GM19463 (cell line): ENCODE results near the gene ADCY7.

ENCODE experiments used
- ATAC-seq: cut with Tn5 transposase; IDR thresholded peaks from one replicate; pipeline ENCODE4 v1.9.1; 2021; ENCODE audit warnings: mild to moderate bottlenecking, moderate library complexity; ENCODE audit not compliant: unreplicated experiment

The ADCY7 gene

DNA sequence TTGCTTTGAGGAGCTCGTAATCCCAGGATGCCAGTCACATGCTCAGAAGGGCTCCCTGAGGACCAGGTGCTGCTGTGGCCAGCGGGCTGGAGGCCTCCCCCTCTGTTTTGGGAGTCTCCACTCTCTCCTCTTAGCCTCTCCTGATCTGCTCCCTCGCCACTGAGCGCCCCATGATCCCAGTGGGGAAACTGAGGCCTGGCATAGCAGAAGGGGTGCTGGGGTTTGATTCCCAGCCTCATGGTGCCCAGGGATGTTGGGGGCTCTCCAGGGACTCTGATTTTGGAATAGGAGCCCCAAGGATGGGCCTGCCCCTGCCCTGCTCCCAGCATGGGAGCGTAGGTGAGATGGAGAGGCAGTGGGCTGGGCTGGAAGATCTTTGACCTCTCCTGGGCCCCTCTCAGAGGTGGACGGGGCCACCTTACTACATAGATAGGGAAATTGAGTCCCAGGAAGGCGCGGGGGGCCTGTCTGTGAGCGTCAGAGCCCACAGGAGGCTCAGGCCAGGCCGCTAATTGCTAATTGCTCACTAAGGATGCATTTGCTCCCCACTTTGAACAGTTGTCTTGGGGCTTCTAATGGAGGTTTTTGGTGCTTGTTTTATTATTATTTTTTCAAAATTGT lies 525 bp upstream of the ADCY7 start:
- no peak for ATAC-seq

DNA sequence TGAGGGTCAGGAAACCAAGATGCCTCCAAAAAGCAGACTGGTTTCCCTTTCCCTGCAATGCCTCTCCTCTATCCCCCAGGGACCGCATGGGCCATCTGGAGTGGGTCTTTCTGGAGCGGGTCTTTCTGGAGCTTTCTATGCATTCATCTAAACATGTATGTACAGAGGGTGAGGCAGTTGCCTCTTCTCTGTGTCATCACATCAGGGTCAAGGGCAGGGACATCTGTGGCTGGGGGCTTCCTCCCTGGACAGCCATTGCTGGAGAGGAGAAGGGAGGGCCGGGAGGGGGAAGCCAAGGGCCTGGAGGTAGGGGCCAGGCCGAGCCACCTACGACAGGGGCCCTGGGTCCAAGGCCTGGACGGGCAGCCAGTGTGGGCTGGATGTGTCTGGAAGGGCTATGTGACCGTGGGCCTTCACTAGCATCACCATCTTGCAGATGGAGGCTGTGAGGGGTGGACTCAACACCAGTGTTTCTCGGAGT lies 840 bp downstream of the ADCY7 start:
- no peak for ATAC-seq

DNA sequence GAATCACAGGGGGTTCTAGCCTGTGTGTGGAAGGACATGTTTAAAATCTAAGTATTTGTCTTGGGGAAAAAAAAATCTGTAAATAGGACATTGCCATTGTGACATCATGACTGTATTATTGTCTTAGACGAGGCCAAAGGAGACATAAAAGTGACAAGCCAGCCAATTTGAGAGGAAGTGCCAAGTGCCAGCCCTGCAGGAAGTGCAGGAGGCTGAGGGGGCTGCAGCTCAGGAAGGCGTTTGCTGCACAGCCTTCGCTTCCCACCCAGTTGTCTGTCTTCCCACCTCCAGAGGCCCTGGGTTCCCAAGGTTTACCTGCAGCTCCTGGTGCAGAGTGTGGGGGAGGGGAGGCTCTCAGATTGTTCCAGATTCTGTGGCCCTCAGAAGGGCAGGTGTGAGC lies 1.3 kb downstream of the ADCY7 start:
- ATAC-seq: no peak

GRCh38 chr16:50268352-50268751 lies 2.0 kb downstream of the ADCY7 start:
- ATAC-seq: no peak

DNA sequence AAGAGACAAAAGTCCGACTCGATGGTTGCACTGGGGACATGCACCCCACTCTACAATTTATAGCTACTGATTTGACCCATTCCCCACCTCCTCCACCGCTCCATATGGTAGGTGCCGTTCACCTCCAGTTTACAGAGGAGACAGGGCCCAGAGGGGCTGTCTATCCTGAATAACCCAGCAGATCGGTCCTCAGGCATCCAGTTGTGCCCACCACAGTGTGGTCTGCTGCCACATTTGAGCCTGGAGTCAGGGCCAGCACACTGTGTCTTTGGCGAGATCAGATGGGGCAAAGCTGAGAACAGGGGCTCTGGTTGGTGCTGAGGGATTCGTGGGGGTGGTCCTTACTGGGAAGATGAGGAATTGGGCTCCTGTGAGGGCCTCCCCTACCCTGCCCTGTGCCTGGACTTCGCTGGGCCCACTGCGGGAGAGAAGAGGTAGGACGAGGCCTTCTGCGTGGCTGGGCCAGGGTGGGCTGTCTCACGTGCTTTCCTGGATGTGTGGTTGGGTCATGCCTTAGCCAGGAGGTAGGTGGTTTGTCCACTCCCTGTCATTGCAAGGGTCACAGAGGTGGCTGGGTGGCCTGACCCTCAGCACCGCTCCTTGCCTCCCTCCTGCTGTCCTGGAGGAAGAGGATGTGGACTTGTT lies 2.8 kb downstream of the ADCY7 start:
- no peak for ATAC-seq

DNA sequence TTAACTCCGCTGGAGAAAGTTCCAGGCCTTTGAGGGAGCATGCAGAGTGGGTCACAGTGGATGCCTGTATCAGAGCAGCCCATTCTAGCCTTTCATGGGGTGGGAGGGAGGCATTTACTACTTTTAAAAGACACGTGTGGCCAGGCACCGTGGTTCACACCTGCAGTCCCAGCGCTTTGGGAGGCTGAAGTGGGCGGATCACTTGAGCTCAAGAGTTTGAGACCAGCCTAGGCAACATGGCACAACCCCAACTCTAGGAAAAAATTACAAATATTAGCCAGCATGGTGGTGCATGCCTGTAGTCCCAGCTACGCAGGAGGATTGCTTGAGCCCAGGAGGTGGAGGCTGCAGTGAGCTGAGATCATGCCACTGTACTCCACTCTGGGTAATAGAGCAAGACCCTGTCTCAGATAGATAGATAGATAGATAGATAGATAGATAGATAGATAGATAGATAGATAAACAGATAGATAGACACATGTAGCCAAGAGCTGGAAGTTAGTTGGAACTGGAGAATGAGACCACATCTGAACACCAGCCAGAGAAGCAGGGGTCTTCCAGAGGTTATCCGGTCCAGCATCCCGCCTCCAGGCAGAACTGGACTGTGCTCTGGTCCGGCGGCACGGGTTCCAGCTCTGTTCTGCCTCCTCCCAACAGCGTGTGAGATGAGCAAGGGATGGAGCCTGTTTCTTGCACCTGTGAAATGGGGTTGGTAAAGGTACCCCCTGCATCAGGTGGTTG lies 3.6 kb downstream of the ADCY7 start:
- no peak for ATAC-seq

DNA sequence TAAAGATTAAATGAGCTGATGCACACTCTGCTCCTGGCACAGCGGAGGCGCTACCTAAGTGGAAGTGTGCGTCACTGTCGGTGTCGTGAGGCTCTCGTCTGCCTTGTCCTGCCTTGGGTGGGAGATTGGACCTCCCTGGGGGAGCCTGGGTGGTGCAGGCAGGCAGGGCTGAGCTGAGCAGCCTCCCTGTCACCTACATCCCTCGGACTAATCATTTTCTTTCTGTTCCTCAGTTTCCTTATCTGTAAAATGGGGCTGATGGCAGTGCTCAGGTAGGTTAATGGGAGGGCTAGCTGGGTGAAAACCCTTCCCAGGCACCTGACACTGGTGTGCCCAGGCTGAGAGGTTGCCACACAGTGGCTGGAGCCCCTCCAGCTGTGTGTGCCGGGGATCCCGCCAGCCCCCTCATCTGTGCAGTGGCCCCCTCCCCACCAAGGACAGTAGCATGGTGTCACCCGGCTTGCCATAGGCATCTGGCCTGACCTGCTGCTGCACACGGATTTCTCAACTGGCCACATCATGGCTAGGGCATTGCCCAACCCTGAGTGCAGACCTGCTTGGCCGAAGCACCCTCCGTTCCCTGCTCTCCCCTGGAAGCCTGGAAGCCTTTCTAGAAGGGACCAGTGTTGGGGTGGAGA lies 4.3 kb downstream of the ADCY7 start:
- no peak for ATAC-seq

- no peak for ATAC-seq
These were observed 5.0 kb downstream of the ADCY7 start for GRCh38 chr16:50271148-50272041.

DNA sequence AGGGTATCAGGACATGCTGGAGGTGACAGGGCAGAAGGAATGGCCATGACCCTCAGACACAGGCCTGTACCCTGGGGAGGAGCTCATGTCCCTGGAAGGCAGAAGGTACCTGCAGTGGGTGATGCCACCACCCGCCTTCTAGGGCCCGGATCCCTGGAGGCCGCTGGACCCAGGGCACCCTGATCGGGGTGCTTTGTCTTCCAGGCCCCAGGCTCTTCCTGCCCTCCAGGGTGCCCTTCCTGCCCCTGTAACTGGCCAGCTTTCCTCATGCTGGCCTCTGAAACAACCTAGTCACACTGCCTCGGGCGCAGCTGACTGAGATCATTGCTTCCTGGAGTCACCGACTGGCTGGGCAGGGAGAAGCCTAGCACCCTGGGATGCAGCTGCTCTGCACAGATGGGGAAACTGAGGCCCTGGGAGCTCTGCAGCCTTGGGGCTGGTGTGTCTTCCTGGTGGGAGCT lies 5.8 kb downstream of the ADCY7 start:
- no peak for ATAC-seq

DNA sequence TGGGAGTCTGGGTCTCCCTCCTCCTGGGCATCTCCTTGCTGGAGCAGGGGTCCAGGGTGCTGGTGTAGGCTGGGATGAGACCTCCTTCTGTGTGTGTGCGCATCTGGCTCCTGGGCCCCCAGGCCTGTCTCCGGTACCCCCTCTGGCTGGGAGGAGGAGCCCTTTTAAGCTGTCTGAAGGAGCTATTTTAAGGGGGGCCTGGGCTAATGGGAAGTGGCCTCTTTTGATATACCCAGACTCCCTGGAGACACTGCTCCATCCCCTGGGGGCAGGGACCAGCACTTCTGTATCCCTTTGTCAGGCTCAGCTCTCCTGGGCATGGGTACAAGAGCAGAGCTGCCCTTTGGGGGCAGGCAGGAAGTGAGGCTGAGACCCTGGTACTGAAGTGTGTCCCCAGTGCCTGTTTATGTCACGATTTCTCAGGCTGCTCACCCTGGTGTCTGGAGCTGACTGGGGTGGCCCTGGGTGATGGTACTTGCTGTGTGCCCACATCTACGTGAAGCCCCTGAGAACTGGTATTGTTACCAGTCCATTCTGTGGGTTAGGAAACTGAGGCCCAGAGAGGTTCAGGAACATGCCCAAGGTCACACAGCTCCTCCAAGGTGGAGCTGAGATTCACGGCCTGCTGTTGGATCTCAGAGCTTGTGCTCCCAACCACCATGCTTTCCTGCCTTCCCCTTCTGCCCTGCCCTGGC lies 6.5 kb downstream of the ADCY7 start:
- ATAC-seq: no peak

DNA sequence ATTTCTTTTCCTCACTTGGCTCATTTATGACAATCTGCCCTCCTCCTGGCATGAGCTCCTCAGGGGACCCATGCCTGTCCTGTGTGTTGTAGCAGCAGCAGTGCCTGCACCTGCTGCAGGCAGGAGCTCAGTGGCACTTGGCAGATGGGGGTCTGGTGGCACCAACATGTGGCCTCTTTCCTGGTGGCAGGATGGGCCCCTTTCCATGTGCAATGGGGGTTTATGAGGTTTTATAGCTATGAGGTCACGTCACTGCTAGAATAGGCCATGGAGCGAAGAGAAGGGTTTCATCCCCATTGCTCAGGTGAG lies 7.0 kb downstream of the ADCY7 start:
- no peak for ATAC-seq

DNA sequence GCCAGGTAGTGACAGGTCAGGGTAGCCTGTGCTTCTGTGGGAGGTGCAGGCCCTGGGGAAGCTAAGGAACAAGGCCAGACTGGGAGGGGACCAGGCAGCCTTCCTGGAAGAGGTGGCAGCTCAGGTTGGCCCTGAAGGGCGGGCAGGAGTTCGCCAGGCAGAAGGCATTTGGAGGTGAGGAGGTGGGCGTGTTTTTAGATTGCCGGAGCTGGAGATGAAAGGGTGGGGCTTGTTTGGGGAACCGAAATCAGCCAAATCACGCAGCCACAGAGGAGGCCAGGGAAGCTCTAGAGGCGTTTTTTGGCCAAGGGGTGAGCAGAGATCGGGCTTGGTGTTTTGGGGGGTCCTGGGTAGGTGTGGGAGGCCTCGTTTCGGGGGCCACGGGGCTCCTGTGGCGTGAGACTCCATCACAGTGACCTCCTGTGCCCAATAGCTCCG lies 7.6 kb downstream of the ADCY7 start:
- peak; percentile 81 for ATAC-seq

DNA sequence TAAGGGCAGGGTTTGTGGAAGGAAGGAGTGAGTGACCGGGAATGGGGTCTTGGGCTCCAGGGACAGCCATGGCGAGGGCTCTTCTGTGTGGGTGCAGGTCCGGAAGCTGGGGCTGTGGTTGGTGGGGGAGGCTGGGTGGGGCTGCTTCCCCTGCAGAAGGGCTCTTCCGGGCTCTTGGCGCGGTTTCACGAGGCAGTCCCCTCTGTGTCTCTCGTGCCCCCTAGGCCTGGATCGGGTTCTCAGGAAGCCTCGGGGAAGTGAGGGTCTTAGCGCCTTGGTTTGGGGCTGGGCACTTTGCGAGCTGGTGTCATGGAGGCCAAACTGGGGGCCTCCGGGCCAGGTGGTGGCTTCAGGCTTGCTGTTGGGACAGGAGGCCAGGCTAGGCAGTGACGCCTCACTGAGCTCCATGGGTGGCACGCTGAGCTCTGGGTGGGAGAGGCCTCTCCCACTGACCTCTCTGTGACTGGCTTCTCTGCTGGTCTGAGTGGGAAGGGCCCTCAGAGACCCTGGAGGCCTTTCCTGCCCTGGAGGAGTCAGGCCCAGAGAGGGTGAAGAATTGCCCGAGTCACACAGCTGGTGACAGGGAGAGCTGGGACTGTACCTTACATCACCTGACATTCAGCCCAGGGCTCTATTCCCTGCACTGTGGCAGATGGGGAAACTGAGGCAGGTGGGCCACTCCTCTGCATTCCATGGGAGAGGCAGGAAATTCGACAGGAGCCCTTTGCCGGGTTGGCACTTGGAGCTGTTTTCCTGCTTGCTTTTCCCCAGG lies 8.2 kb downstream of the ADCY7 start:
- peak; percentile 33 for ATAC-seq

- ATAC-seq: no peak
These were observed 8.7 kb downstream of the ADCY7 start for GRCh38 chr16:50275098-50275415.

- no peak for ATAC-seq
These were observed 9.3 kb downstream of the ADCY7 start for GRCh38 chr16:50275428-50276325.

- ATAC-seq: no peak
These were observed 9.9 kb downstream of the ADCY7 start for GRCh38 chr16:50276326-50276640.

DNA sequence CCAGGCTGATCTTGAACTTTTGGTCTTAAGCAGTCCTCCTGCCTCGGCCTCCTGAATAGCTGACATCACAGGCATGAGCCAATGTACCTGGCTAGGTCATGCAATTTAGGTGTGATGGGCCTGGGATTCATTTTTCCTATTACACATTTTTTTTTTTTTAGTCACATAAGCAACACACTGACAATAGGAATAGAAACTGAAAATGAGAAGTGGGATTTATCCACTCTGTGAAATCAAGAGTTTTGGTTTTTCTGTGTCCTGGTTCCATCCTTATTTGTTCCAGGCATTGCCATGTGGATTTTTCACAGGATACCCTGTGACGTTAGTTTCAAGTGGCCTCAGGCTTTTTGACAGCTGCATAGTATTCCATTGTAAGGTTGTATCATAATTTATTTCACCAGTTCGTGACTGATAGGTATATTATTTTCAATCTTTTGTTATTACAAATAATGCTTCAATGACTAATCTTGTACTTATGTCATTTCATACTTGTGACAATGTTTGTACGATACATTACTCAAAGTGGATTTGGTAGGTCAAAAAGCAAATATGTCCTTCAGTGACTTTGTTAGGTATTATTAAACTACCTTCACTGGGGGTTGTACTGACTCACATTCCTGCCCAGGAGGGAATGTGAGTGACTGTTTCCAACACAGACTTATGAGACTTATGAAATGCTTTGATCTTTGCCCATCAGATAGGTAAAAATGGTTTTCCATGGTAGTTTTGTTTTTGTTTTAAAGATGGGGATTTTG lies 10.6 kb downstream of the ADCY7 start:
- ATAC-seq: no peak

DNA sequence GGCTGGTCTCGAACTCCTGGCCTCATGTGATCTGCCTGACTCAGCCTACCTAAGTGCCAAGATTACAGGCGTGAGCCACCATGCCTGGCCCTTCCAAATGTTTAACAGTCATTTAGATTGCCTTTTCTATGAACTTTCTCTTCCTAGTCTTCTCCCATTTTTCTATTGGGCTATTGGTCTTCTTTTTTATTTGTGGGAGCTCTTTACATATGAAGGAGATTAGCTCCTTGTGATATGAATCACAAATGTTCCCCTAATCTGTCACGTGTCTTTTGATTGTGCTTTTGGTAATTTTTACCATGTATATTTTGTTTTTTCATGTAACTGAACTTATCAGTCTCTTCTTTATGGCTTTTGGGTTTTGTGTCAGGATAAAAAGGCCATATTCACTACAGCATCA lies 11.9 kb downstream of the ADCY7 start:
- no peak for ATAC-seq
